Neural cell (in vitro differentiated cells): ENCODE measurements around the gene CUL2.

Experiments used
- CTCF ChIP-seq: fragments of 450-650 bp; IDR thresholded peaks from 2 replicates; pipeline ENCODE4 v1.5.1; 2014; ENCODE audit warnings: antibody characterized with exemption, mild to moderate bottlenecking, moderate library complexity; ENCODE audit not compliant: poor library complexity, severe bottlenecking
- EP300 ChIP-seq: fragments of 450-650 bp; conservative IDR thresholded peaks from 2 replicates; pipeline ENCODE4 v1.6.1; 2014; ENCODE audit warnings: antibody characterized with exemption, mild to moderate bottlenecking, moderate library complexity; ENCODE audit not compliant: poor library complexity, severe bottlenecking
- EZH2 ChIP-seq: fragments of 200-600, 300-800 bp; shearing (Covaris generic), sonication (generic); IDR thresholded peaks from 2 replicates; pipeline ENCODE4 v1.6.1; 2014; ENCODE audit warnings: antibody characterized with exemption, low read length, borderline replicate concordance, mild to moderate bottlenecking; ENCODE audit not compliant: insufficient read depth, poor library complexity, severe bottlenecking
- MXI1 ChIP-seq: fragments of 450-650 bp; conservative IDR thresholded peaks from 2 replicates; pipeline ENCODE4 v1.6.1; 2014; ENCODE audit warnings: antibody characterized with exemption, mild to moderate bottlenecking; ENCODE audit not compliant: poor library complexity, severe bottlenecking
- POLR2AphosphoS5 ChIP-seq: IDR thresholded peaks from 2 replicates; pipeline ENCODE4 v1.6.1; 2012
- TAF1 ChIP-seq: IDR thresholded peaks from 2 replicates; pipeline ENCODE4 v1.6.1; 2012; ENCODE audit warnings: low read depth

DNA sequence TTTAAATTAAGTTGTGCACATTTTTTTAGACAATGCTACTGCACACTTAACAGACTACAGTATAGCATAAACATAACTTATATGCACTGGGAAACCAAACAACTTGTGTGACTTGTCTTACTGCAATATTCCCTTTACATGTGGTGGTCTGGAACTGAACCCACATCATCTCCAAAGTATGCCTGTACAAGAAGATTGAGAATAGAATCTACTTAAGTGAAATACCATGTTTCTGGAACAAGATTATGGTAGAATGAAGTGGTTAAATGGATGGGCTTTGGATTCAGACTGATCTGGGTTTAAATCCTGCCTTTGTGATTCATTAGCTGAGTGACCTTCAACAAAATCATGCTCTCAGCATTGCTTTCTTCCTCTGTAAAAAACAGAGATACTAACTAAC lies 30.7 kb downstream of the CUL2 start:
- TF ChIP-seq EZH2 (no peak), CTCF (no peak), EP300 (no peak), MXI1 (no peak), POLR2AphosphoS5 (no peak), TAF1 (no peak)
